GM10266 (cell line): ENCODE results near the gene CAPZA2.

Source experiments
- DNase-seq: peaks from one replicate; pipeline ENCODE4 v3.0.0; 2012; ENCODE audit errors: extremely low spot score
- CTCF ChIP-seq: IDR thresholded peaks from 2 replicates; pipeline ENCODE4 v1.5.1; 2012; ENCODE audit warnings: mild to moderate bottlenecking, low read depth; ENCODE audit not compliant: control insufficient read depth, insufficient read depth; ENCODE audit errors: missing control alignments

CAPZA2 gene

GRCh38 chr7:116873619-116874018 lies 11.2 kb downstream of the CAPZA2 start:
- TF ChIP-seq CTCF: no peak
- DNase-seq: no peak

- TF ChIP-seq CTCF: no peak
- DNase-seq: no peak
These were observed 14.5 kb downstream of the CAPZA2 start for GRCh38 chr7:116876664-116877442.

- DNase-seq: no peak
- no peak for TF ChIP-seq CTCF
These were observed 15.2 kb downstream of the CAPZA2 start for GRCh38 chr7:116877443-116878217.

GRCh38 chr7:116884691-116885090 lies 22.3 kb downstream of the CAPZA2 start:
- TF ChIP-seq CTCF: no peak
- DNase-seq: no peak

GRCh38 chr7:116885724-116886123 lies 23.3 kb downstream of the CAPZA2 start:
- DNase-seq: no peak
- no peak for TF ChIP-seq CTCF

GRCh38 chr7:116886543-116887156 lies 24.3 kb downstream of the CAPZA2 start:
- no peak for DNase-seq
- TF ChIP-seq CTCF: no peak
